Erythroblast (primary cell): ENCODE measurements around the gene KRTAP5-5.

Experiments
- GATA1 ChIP-seq: IDR thresholded peaks from 2 replicates; pipeline ENCODE4 v1.6.1; 2011; ENCODE audit warnings: low read depth, mild to moderate bottlenecking, control low read depth, low read length, moderate library complexity
- POLR2A ChIP-seq: IDR thresholded peaks from 2 replicates; pipeline ENCODE4 v1.6.1; 2011; ENCODE audit warnings: mild to moderate bottlenecking, low read length

GRCh38 chr11:1665313-1665712 is 35.7 kb downstream of the KRTAP5-5 start:
- no peak for TF ChIP-seq POLR2A
- no peak for TF ChIP-seq GATA1
